GM21447 (cell line): Measurements from ENCODE around the gene WNT8A.
"Not testable (repeated sequence)": the region's sequence is repeated elsewhere in the genome, so short reads cannot be mapped to it uniquely, and the experiment has no call there.

ENCODE experiments used
- ATAC-seq: cut with Tn5 transposase; IDR thresholded peaks from one replicate; pipeline ENCODE4 v1.9.1; 2021; ENCODE audit not compliant: unreplicated experiment

Gene WNT8A

GRCh38 chr5:138083702-138084101, at the start of gene WNT8A:
Gene WNT8A (plus strand): TSS chr5:138084033. CDS start chr5:138084128, 95 bp downstream.
- no peak for ATAC-seq

- ATAC-seq = peak; percentile 38
These were observed 48.0 kb upstream of the WNT8A start for GRCh38 chr5:138035605-138036537.

- ATAC-seq = no peak
These were observed 46.6 kb upstream of the WNT8A start for GRCh38 chr5:138037271-138037670.

GRCh38 chr5:138037907-138038633, 45.8 kb upstream of the WNT8A start:
- ATAC-seq = no peak

- no peak for ATAC-seq
These were observed 45.0 kb upstream of the WNT8A start for GRCh38 chr5:138038826-138039225.

GRCh38 chr5:138045283-138045682, 38.5 kb upstream of the WNT8A start:
- ATAC-seq = not testable (repeated sequence)

- no peak for ATAC-seq
These were observed 32.2 kb upstream of the WNT8A start for GRCh38 chr5:138051441-138052296.

GRCh38 chr5:138052718-138053117, 31.1 kb upstream of the WNT8A start:
- ATAC-seq = not testable (repeated sequence)

GRCh38 chr5:138053554-138053953, 30.3 kb upstream of the WNT8A start:
- no peak for ATAC-seq

GRCh38 chr5:138054206-138054605, 29.6 kb upstream of the WNT8A start:
- ATAC-seq = no peak

GRCh38 chr5:138054847-138055558, 28.8 kb upstream of the WNT8A start:
- no peak for ATAC-seq

- ATAC-seq = no peak
These were observed 19.3 kb upstream of the WNT8A start for GRCh38 chr5:138064526-138064925.

- ATAC-seq = no peak
These were observed 18.7 kb upstream of the WNT8A start for GRCh38 chr5:138065102-138065501.

- no peak for ATAC-seq
These were observed 15.9 kb upstream of the WNT8A start for GRCh38 chr5:138067945-138068344.

- no peak for ATAC-seq
These were observed 14.9 kb upstream of the WNT8A start for GRCh38 chr5:138068742-138069600.

GRCh38 chr5:138070026-138070425, 13.8 kb upstream of the WNT8A start:
- ATAC-seq = not testable (repeated sequence)

GRCh38 chr5:138077064-138077696, 6.7 kb upstream of the WNT8A start:
- ATAC-seq = no peak

- ATAC-seq = no peak
These were observed 5.7 kb upstream of the WNT8A start for GRCh38 chr5:138078006-138078643.

- ATAC-seq = no peak
These were observed 1.8 kb upstream of the WNT8A start for GRCh38 chr5:138082033-138082432.
